HEK293 (cell line): Measurements from ENCODE around the gene EHD2.

ENCODE experiments used
- CTCF ChIA-PET: fragments of 350-600 bp; formaldehyde crosslinking; extraction: SDS; loops from one replicate; lab custom pipeline; 2021; ENCODE audit warnings: antibody characterized with exemption; lab: Yijun Ruan, JAX
- POLR2A ChIA-PET: fragments of 300-600 bp; formaldehyde crosslinking; extraction: SDS; loops from one replicate; lab custom pipeline; 2020; ENCODE audit warnings: antibody characterized with exemption, inconsistent platforms; lab: Yijun Ruan, JAX
- H3K27ac ChIP-seq: fragments of 200-500 bp; sonication (Bioruptor generic); 2 replicates; pipeline ENCODE4 v1.5.1; 2014; ENCODE audit warnings: low read depth, low read length, control low read depth, inconsistent platforms; ENCODE audit errors: extremely low read depth
- H3K36me3 ChIP-seq, 2 experiments: fragments of 200-500 bp in 1 of 2; sonication (Bioruptor generic) in 1 of 2; 1 replicate in 1 of 2; 2 replicates in 1 of 2; pipeline ENCODE4 v1.5.1; 2014 to 2017; ENCODE audit warnings: inconsistent platforms in 2 of 2, low read length in 2 of 2; ENCODE audit not compliant: control insufficient read depth in 2 of 2, insufficient read depth in 1 of 2
- H3K4me1 ChIP-seq: fragments of 200-500 bp; sonication (Bioruptor generic); 2 replicates; pipeline ENCODE4 v1.5.1; 2014; ENCODE audit warnings: mild to moderate bottlenecking, low read length, inconsistent platforms; ENCODE audit not compliant: control insufficient read depth, insufficient read depth
- H3K4me3 ChIP-seq: 2 replicates; pipeline ENCODE4 v1.5.1; 2011; ENCODE audit warnings: low read depth, mild to moderate bottlenecking, control low read depth, low read length, moderate library complexity
- H3K9me3 ChIP-seq: fragments of 200-500 bp; sonication (Bioruptor generic); 2 replicates; pipeline ENCODE4 v1.5.1; 2014; ENCODE audit warnings: low read depth, low read length, inconsistent platforms; ENCODE audit not compliant: control insufficient read depth, insufficient read depth
- BCL11A ChIP-seq: fragments of 450-650 bp; formaldehyde crosslinking; IDR thresholded peaks from 2 replicates; pipeline ENCODE4 v1.5.1; 2016; ENCODE audit warnings: low read depth, missing biosample characterization, missing genetic modification characterization
- EGR2 ChIP-seq: fragments of 450-650 bp; formaldehyde crosslinking; IDR thresholded peaks from 2 replicates; pipeline ENCODE4 v1.5.1; 2016; ENCODE audit warnings: low read depth, missing biosample characterization, missing genetic modification characterization
- OVOL3 ChIP-seq: fragments of 450-650 bp; formaldehyde crosslinking; IDR thresholded peaks from 2 replicates; pipeline ENCODE4 v1.5.1; 2016; ENCODE audit warnings: missing biosample characterization, missing genetic modification characterization
- TCF7L2 ChIP-seq: IDR thresholded peaks from 2 replicates; pipeline ENCODE4 v1.6.1; 2011; ENCODE audit warnings: low read depth, mild to moderate bottlenecking, inconsistent platforms, low read length, moderate library complexity, borderline replicate concordance
- ZBTB20 ChIP-seq: fragments of 450-650 bp; formaldehyde crosslinking; IDR thresholded peaks from 2 replicates; pipeline ENCODE4 v1.5.1; 2016; ENCODE audit warnings: missing biosample characterization, missing genetic modification characterization
- ZBTB6 ChIP-seq: fragments of 450-650 bp; formaldehyde crosslinking; IDR thresholded peaks from 2 replicates; pipeline ENCODE4 v1.5.1; 2017; ENCODE audit warnings: missing biosample characterization, missing genetic modification characterization
- ZBTB8A ChIP-seq: fragments of 450-650 bp; formaldehyde crosslinking; IDR thresholded peaks from 2 replicates; pipeline ENCODE4 v1.5.1; 2016; ENCODE audit warnings: missing biosample characterization, missing genetic modification characterization
- ZFHX2 ChIP-seq: fragments of 450-650 bp; formaldehyde crosslinking; conservative IDR thresholded peaks from 2 replicates; pipeline ENCODE4 v1.5.1; 2016; ENCODE audit warnings: missing biosample characterization, missing genetic modification characterization
- ZNF157 ChIP-seq: fragments of 450-650 bp; formaldehyde crosslinking; IDR thresholded peaks from 2 replicates; pipeline ENCODE4 v1.5.1; 2016; ENCODE audit warnings: missing biosample characterization, missing genetic modification characterization
- ZNF2 ChIP-seq: fragments of 450-650 bp; formaldehyde crosslinking; IDR thresholded peaks from 2 replicates; pipeline ENCODE4 v1.5.1; 2016; ENCODE audit warnings: missing biosample characterization, missing genetic modification characterization
- ZNF266 ChIP-seq: fragments of 450-650 bp; formaldehyde crosslinking; IDR thresholded peaks from 2 replicates; pipeline ENCODE4 v1.5.1; 2016; ENCODE audit warnings: missing biosample characterization, missing genetic modification characterization, low read depth
- ZNF341 ChIP-seq: fragments of 450-650 bp; formaldehyde crosslinking; IDR thresholded peaks from 2 replicates; pipeline ENCODE4; 2016; ENCODE audit warnings: low read depth, missing biosample characterization, missing genetic modification characterization
- ZNF488 ChIP-seq: fragments of 450-650 bp; formaldehyde crosslinking; IDR thresholded peaks from 2 replicates; pipeline ENCODE4 v1.5.1; 2016; ENCODE audit warnings: missing biosample characterization, missing genetic modification characterization
- ZNF510 ChIP-seq: fragments of 450-650 bp; formaldehyde crosslinking; IDR thresholded peaks from 2 replicates; pipeline ENCODE4 v1.5.1; 2018; ENCODE audit warnings: mild to moderate bottlenecking, missing genetic modification characterization, missing biosample characterization; ENCODE audit not compliant: insufficient replicate concordance
- ZNF518A ChIP-seq: fragments of 450-650 bp; formaldehyde crosslinking; conservative IDR thresholded peaks from 2 replicates; pipeline ENCODE4 v1.5.1; 2016; ENCODE audit warnings: low read depth, missing biosample characterization, missing genetic modification characterization
- ZNF530 ChIP-seq: fragments of 450-650 bp; formaldehyde crosslinking; IDR thresholded peaks from 2 replicates; pipeline ENCODE4 v1.5.1; 2016; ENCODE audit warnings: low read depth, missing biosample characterization, missing genetic modification characterization
- ZNF544 ChIP-seq: fragments of 450-650 bp; formaldehyde crosslinking; IDR thresholded peaks from 2 replicates; pipeline ENCODE4 v1.5.0; 2017; ENCODE audit warnings: missing biosample characterization, missing genetic modification characterization
- ZNF747 ChIP-seq: fragments of 450-650 bp; formaldehyde crosslinking; IDR thresholded peaks from 2 replicates; pipeline ENCODE4 v1.5.1; 2016; ENCODE audit warnings: missing biosample characterization, missing genetic modification characterization
- ZSCAN16 ChIP-seq: fragments of 450-650 bp; formaldehyde crosslinking; IDR thresholded peaks from 2 replicates; pipeline ENCODE4 v1.5.1; 2016; ENCODE audit warnings: missing biosample characterization, missing genetic modification characterization
- ZSCAN4 ChIP-seq: fragments of 450-650 bp; formaldehyde crosslinking; IDR thresholded peaks from 2 replicates; pipeline ENCODE4 v1.5.1; 2017; ENCODE audit warnings: missing biosample characterization, missing genetic modification characterization

The EHD2 gene

GRCh38 chr19:47720669-47721422 is 7.6 kb downstream of the EHD2 start:
- ChIA-PET POLR2A (interaction anchor here (0.7 kb wide), 1 partner anchor 284 kb away, joined by 3 read pairs; no protein-coding TSS in a partner anchor), CTCF (interaction anchor here (0.8 kb wide), 1 partner anchor 285 kb away, joined by 4 read pairs; no protein-coding TSS in a partner anchor)
- no peaks in the 10 kb centered on the region for H3K36me3 ChIP-seq
- no peak overlapping the region for H3K27ac ChIP-seq
- H3K4me1 ChIP-seq, result peaks cover 9% of the 10 kb centered on the region
- TF ChIP-seq EGR2 (tag by site-specific recombination) (no peak), ZBTB6 (no peak), ZNF510 (no peak), ZBTB8A (no peak), ZNF518A (tag by site-specific recombination) (no peak), ZFHX2 (tag by site-specific recombination) (0 out of 2 replicates have a peak, but pooled peaks have one; percentile 21), ZNF544 (0 out of 2 replicates have a peak, but pooled peaks have one; percentile 31), ZNF266 (tag by site-specific recombination) (no peak), TCF7L2 (no peak), ZBTB20 (tag by site-specific recombination) (no peak), ZNF157 (no peak), OVOL3 (no peak), ZNF2 (no peak), ZNF747 (no peak), ZNF488 (tag by site-specific recombination) (peak; percentile 13; the same call in 1 of the 2 replicates), ZSCAN16 (tag by site-specific recombination) (no peak), ZSCAN4 (tag by site-specific recombination) (peak; percentile 86), ZNF341 (tag by site-specific recombination) (no peak), BCL11A (no peak), ZNF530 (tag by site-specific recombination) (no peak)
- no peaks in the 10 kb centered on the region for H3K9me3 ChIP-seq
- H3K4me3 ChIP-seq, result no peak overlapping the region
